DMS79 treated with DMSO at 0.1 percent for 48 hours (cell line): ENCODE results near the gene ANGPTL2.

Source experiments
- DNase-seq: peaks from one replicate; lab custom pipeline; 2025; lab: John Stamatoyannopoulos, UW

Gene ANGPTL2

GRCh38 chr9:127049581-127049980 lies 72.9 kb downstream of the ANGPTL2 start:
- no peak for DNase-seq

- no peak for DNase-seq
Measured at GRCh38 chr9:127049044-127049443, 73.4 kb downstream of the ANGPTL2 start.

GRCh38 chr9:127047971-127048370 lies 74.5 kb downstream of the ANGPTL2 start:
- no peak for DNase-seq

- DNase-seq: no peak
Measured at GRCh38 chr9:127045148-127045547, 77.3 kb downstream of the ANGPTL2 start.

- no peak for DNase-seq
Measured at GRCh38 chr9:127039492-127039891, 82.9 kb downstream of the ANGPTL2 start.

- DNase-seq: no peak
Measured at GRCh38 chr9:127038531-127038930, 83.9 kb downstream of the ANGPTL2 start.
